RCC 7860 (cell line): ENCODE data around the gene AXDND1.
"Not testable (repeated sequence)": the region's sequence is repeated elsewhere in the genome, so short reads cannot be mapped to it uniquely, and the experiment has no call there.

Experiments
- DNase-seq: peaks from one replicate; pipeline ENCODE4 v3.0.0-alpha.2; 2015; ENCODE audit warnings: low spot score
- FAIRE-seq: peaks from 2 replicates; lab custom pipeline; 2012; peaks lifted over from hg19 to GRCh38; lab: Jason Lieb, UNC

Gene AXDND1

GRCh38 chr1:179365342-179366092 is at the start of gene AXDND1:
Gene AXDND1 (plus strand): TSS chr1:179365971. CDS start chr1:179366510, 539 bp downstream.
- no peak for FAIRE-seq
- peak; percentile 70 for DNase-seq

- DNase-seq (no peak), FAIRE-seq (no peak)
Measured at GRCh38 chr1:179318491-179318890, 47.3 kb upstream of the AXDND1 start.

- FAIRE-seq: no peak
Measured at GRCh38 chr1:179321533-179322216, 44.1 kb upstream of the AXDND1 start.

GRCh38 chr1:179322557-179322956 is 43.2 kb upstream of the AXDND1 start:
- DNase-seq: no peak
- FAIRE-seq: no peak

More at GRCh38 chr1:179321533-179322216, 44.1 kb upstream of the AXDND1 start:
- DNase-seq: no peak

- FAIRE-seq (no peak), DNase-seq (no peak)
Measured at GRCh38 chr1:179323436-179323835, 42.3 kb upstream of the AXDND1 start.

- DNase-seq (no peak), FAIRE-seq (no peak)
Measured at GRCh38 chr1:179325836-179326235, 39.9 kb upstream of the AXDND1 start.

- FAIRE-seq: no peak
- no peak for DNase-seq
Measured at GRCh38 chr1:179326746-179327145, 39.0 kb upstream of the AXDND1 start.

GRCh38 chr1:179327196-179327595 is 38.6 kb upstream of the AXDND1 start:
- DNase-seq (no peak), FAIRE-seq (no peak)

GRCh38 chr1:179327679-179328078 is 38.1 kb upstream of the AXDND1 start:
- DNase-seq: no peak
- FAIRE-seq: no peak

GRCh38 chr1:179329862-179330261 is 35.9 kb upstream of the AXDND1 start:
- FAIRE-seq (no peak), DNase-seq (no peak)

- FAIRE-seq (no peak), DNase-seq (no peak)
Measured at GRCh38 chr1:179334440-179334839, 31.3 kb upstream of the AXDND1 start.

- FAIRE-seq: no peak
- no peak for DNase-seq
Measured at GRCh38 chr1:179337288-179337687, 28.5 kb upstream of the AXDND1 start.

GRCh38 chr1:179337942-179338560 is 27.7 kb upstream of the AXDND1 start:
- no peak for DNase-seq
- no peak for FAIRE-seq

- FAIRE-seq: no peak
- DNase-seq: no peak
Measured at GRCh38 chr1:179340918-179341317, 24.9 kb upstream of the AXDND1 start.

- no peak for DNase-seq
- FAIRE-seq: no peak
Measured at GRCh38 chr1:179341943-179342547, 23.7 kb upstream of the AXDND1 start.

GRCh38 chr1:179342740-179343404 is 22.9 kb upstream of the AXDND1 start:
- DNase-seq (no peak), FAIRE-seq (peak; percentile 7)

GRCh38 chr1:179351281-179351680 is 14.5 kb upstream of the AXDND1 start:
- FAIRE-seq: no peak
- no peak for DNase-seq

GRCh38 chr1:179352236-179352635 is 13.5 kb upstream of the AXDND1 start:
- no peak for DNase-seq
- FAIRE-seq: peak; percentile 4

- no peak for DNase-seq
- no peak for FAIRE-seq
Measured at GRCh38 chr1:179353546-179353945, 12.2 kb upstream of the AXDND1 start.

GRCh38 chr1:179361631-179362030 is 4.1 kb upstream of the AXDND1 start:
- not testable (repeated sequence) for DNase-seq, FAIRE-seq
